Measurements from ENCODE around the gene LRTM1.

DNA sequence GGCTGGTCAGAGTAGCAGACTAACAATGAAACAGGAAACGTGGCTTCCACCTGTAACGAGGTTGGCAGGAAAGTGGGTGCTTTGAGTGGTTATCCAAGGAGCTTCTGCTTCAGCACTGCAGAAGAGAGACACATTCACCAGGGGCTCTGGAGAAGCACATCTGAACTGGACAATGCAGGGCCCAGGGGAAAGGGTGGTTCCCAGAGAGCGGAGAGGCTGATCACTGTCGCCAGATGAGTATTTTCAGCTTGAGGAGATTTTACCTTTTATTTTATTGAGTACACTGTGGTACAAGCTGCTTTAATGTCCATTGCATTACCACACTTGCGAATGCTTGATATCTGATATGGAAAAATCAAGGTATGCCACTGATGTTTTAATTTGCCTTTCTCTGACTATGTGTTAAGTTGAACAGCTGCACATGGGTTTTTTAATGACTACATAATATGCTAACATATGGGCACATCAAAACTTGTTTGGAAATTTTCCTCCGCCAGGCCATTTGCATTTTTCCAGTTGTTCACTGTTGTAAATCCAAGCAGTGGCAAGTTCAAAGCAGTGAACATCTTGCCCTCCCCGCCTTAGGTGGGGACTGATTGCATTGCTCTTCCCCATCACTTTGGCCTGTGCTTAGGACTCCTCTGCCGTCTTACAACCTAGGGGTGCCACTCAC is 52.1 kb downstream of the LRTM1 start:
- TF ChIP-seq, protein P1, sequence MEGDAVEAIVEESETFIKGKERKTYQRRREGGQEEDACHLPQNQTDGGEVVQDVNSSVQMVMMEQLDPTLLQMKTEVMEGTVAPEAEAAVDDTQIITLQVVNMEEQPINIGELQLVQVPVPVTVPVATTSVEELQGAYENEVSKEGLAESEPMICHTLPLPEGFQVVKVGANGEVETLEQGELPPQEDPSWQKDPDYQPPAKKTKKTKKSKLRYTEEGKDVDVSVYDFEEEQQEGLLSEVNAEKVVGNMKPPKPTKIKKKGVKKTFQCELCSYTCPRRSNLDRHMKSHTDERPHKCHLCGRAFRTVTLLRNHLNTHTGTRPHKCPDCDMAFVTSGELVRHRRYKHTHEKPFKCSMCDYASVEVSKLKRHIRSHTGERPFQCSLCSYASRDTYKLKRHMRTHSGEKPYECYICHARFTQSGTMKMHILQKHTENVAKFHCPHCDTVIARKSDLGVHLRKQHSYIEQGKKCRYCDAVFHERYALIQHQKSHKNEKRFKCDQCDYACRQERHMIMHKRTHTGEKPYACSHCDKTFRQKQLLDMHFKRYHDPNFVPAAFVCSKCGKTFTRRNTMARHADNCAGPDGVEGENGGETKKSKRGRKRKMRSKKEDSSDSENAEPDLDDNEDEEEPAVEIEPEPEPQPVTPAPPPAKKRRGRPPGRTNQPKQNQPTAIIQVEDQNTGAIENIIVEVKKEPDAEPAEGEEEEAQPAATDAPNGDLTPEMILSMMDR (tag by site-specific recombination; IDR thresholded peaks at IDR 0.05): no peak
- TF ChIP-seq ZNF274 (IDR thresholded peaks at IDR 0.05; ENCODE audit: low read length) (no peak), ZNF274 (tag by site-specific recombination; IDR thresholded peaks at IDR 0.05; ENCODE audit: borderline replicate concordance) (no peak), ZNF16 (tag by site-specific recombination; IDR thresholded peaks at IDR 0.05; ENCODE audit: low read depth) (no peak), ZFP3 (tag by site-specific recombination; IDR thresholded peaks at IDR 0.05; ENCODE audit: low read depth) (no peak), ZNF140 (tag by site-specific recombination; IDR thresholded peaks at IDR 0.05) (no peak), MYNN (tag by site-specific recombination; IDR thresholded peaks at IDR 0.05; ENCODE audit: borderline replicate concordance) (no peak)
